K562 (cell line): Measurements from ENCODE around the gene ITGAD.

Experiments used
- ARHGAP35 ChIP-seq: fragments of 450-650 bp; IDR thresholded peaks from 2 replicates; pipeline ENCODE4 v1.6.1; 2018; ENCODE audit not compliant: partially characterized antibody
- CTCF ChIP-seq, 3 experiments: IDR thresholded peaks in 2 of 3; conservative IDR thresholded peaks in 1 of 3; 2 replicates each; pipeline ENCODE4 v1.5.1; 2011 to 2012; ENCODE audit warnings: low read length in 3 of 3, mild to moderate bottlenecking in 3 of 3, control low read depth in 2 of 3, improper control_type of control experiment in 1 of 3, inconsistent platforms in 1 of 3, low read depth in 1 of 3, mixed read lengths in 1 of 3, moderate library complexity in 1 of 3; ENCODE audit not compliant: insufficient read depth in 2 of 3
- E2F6 ChIP-seq, 2 experiments: IDR thresholded peaks; 2 replicates each; pipeline ENCODE4 v1.6.1; 2011; ENCODE audit warnings: borderline replicate concordance in 1 of 2, control low read depth in 1 of 2, low read depth in 1 of 2, low read length in 1 of 2, mild to moderate bottlenecking in 1 of 2, mixed read lengths in 1 of 2, moderate library complexity in 1 of 2; ENCODE audit not compliant: insufficient read depth in 1 of 2, insufficient read length in 1 of 2, poor library complexity in 1 of 2, severe bottlenecking in 1 of 2; ENCODE audit errors: extremely low read depth in 1 of 2
- GABPB1 ChIP-seq: sonication (generic); formaldehyde crosslinking; IDR thresholded peaks from 2 replicates; pipeline ENCODE4 v1.8.0; 2022; ENCODE audit warnings: mild to moderate bottlenecking, missing genetic modification reagents
- MAX ChIP-seq: sonication (generic); formaldehyde crosslinking; IDR thresholded peaks from 2 replicates; pipeline ENCODE4 v1.9.0; 2022; ENCODE audit warnings: mild to moderate bottlenecking, missing genetic modification reagents
- MXI1 ChIP-seq: IDR thresholded peaks from 2 replicates; pipeline ENCODE4 v1.6.1; 2011; ENCODE audit warnings: low read depth, mild to moderate bottlenecking, improper control_type of control experiment, low read length
- POLR2AphosphoS5 ChIP-seq: IDR thresholded peaks from 2 replicates; pipeline ENCODE4 v1.6.1; 2011; ENCODE audit warnings: mild to moderate bottlenecking, low read depth, low read length, moderate library complexity; ENCODE audit not compliant: control insufficient read depth, insufficient read depth
- RNF2 ChIP-seq: sonication (generic); IDR thresholded peaks from 2 replicates; pipeline ENCODE4 v1.6.1; 2016
- SP1 ChIP-seq: sonication (generic); formaldehyde crosslinking; IDR thresholded peaks from 2 replicates; pipeline ENCODE4 v1.8.1; 2022; ENCODE audit warnings: mild to moderate bottlenecking, missing genetic modification reagents
- ZFP36 ChIP-seq: fragments of 150-350 bp; IDR thresholded peaks from 2 replicates; pipeline ENCODE4 v1.6.1; 2018; ENCODE audit warnings: low read length, low read depth; ENCODE audit not compliant: partially characterized antibody
- ZFX ChIP-seq: sonication (generic); formaldehyde crosslinking; IDR thresholded peaks from 2 replicates; pipeline ENCODE4 v1.8.0; 2022; ENCODE audit warnings: mild to moderate bottlenecking, missing genetic modification reagents, moderate library complexity
- ZNF174 ChIP-seq: fragments of 250-450 bp; sonication (Bioruptor Pico); IDR thresholded peaks from 2 replicates; pipeline ENCODE4 v1.4.0; 2020; ENCODE audit warnings: mild to moderate bottlenecking
- ZZZ3 ChIP-seq: fragments of 450-650 bp; IDR thresholded peaks from 2 replicates; pipeline ENCODE4 v1.6.1; 2016; ENCODE audit warnings: antibody characterized with exemption, mild to moderate bottlenecking, moderate library complexity

- TF ChIP-seq POLR2AphosphoS5 (no peak), GABPB1 (CRISPR knock-in tag) (no peak), ZNF174 (CRISPR knock-in tag) (no peak), RNF2 (no peak), ARHGAP35 (no peak), SP1 (CRISPR knock-in tag) (no peak), CTCF (IDR thresholded peaks at IDR 0.05 in 2 of 3, conservative IDR thresholded peaks at IDR 0.05 in 1 of 3; ENCODE audit: insufficient read depth in 2 of 3, low read depth in 1 of 3, low read length in 3 of 3) (no peak), MAX (CRISPR knock-in tag) (no peak), MXI1 (no peak), E2F6 (IDR thresholded peaks at IDR 0.05; ENCODE audit: borderline replicate concordance in 1 of 2, extremely low read depth in 1 of 2, insufficient read depth in 1 of 2, insufficient read length in 1 of 2, low read depth in 1 of 2, low read length in 1 of 2, poor library complexity in 1 of 2, severe bottlenecking in 1 of 2) (no peak), ZFP36 (no peak), ZFX (CRISPR knock-in tag) (no peak), ZZZ3 (no peak)
These were observed 45.3 kb downstream of the ITGAD start for GRCh38 chr16:31438414-31438813.
